ENCODE data around the gene GIT2. TPM values are rescaled to one million over a fixed set of nuclear protein-coding genes. Genes with fewer than 3 reads are reported as not detected.
A peak's percentile ranks its signal among the peaks of the same experiment; 100 is the strongest.

Gene GIT2
- total and polyA plus RNA-seq, 2 experiments from 2014 or later, result 15.8 to 20.9 TPM

- no peak for DNase-seq (ENCODE audit: low spot score)
- Histone ChIP-seq H3K27me3 (ENCODE audit: insufficient read depth) (no peaks in the 10 kb centered on the region), H3K4me1 (ENCODE audit: insufficient read depth) (no peaks in the 10 kb centered on the region), H3K4me3 (no peak overlapping the region), H3F3A (replicated peaks; ENCODE audit: low read depth) (no peaks in the 10 kb centered on the region), H4K20me1 (replicated peaks; ENCODE audit: insufficient read depth) (no peaks in the 10 kb centered on the region), H3K79me2 (replicated peaks; ENCODE audit: insufficient read depth) (no peaks in the 10 kb centered on the region), H3K36me3 (ENCODE audit: insufficient read depth) (no peaks in the 10 kb centered on the region; the same call in 1 of the 2 replicates), H3K27ac (ENCODE audit: low read depth) (no peak overlapping the region), H2AFZ (no peak overlapping the region), H3K9me2 (ENCODE audit: insufficient read depth) (no peaks in the 10 kb centered on the region), H3K4me2 (no peak overlapping the region)
- H3K4me1 Mint-ChIP-seq, result no peaks in the 10 kb centered on the region; the same call in 2 of the 3 replicates
- no peaks in the 10 kb centered on the region for H3K9me3 Mint-ChIP-seq
- TF ChIP-seq ZNF331 (CRISPR knock-in tag; IDR thresholded peaks at IDR 0.05; ENCODE audit: low read depth), result no peak
- TF ChIP-seq NANOG (IDR thresholded peaks at IDR 0.05; ENCODE audit: borderline replicate concordance), result no peak
- no peak for TF ChIP-seq ZNF114 (CRISPR knock-in tag; IDR thresholded peaks at IDR 0.05)
- no peak for TF ChIP-seq CREB1 (CRISPR knock-in tag; IDR thresholded peaks at IDR 0.05; ENCODE audit: low read depth)
- TF ChIP-seq EZH2 (IDR thresholded peaks at IDR 0.05; ENCODE audit: low read depth, unreplicated experiment), result no peak
- no peak for TF ChIP-seq JUNB (IDR thresholded peaks at IDR 0.05; ENCODE audit: unreplicated experiment)
- ATAC-seq, result peak; percentile 38
- H3K4me3 Mint-ChIP-seq, result no peak overlapping the region
- peaks cover 2% of the 10 kb centered on the region for H3K27me3 Mint-ChIP-seq (ENCODE audit: insufficient read depth, low read depth, poor library complexity)
- peaks cover 16% of the 10 kb centered on the region for H3K36me3 Mint-ChIP-seq (ENCODE audit: low read depth)
- H3K27ac Mint-ChIP-seq, result peak overlapping the region; percentile 44; the same call in 1 of the 2 replicates
Measured at GRCh38 chr12:109962398-109962797, 33.8 kb downstream of the GIT2 start.

GRCh38 chr12:109961612-109962011, 34.6 kb downstream of the GIT2 start:
- no peaks in the 10 kb centered on the region for H3K9me3 Mint-ChIP-seq
- H3K36me3 ChIP-seq (ENCODE audit: insufficient read depth), result no peaks in the 10 kb centered on the region; the same call in 1 of the 2 replicates
- no peaks in the 10 kb centered on the region for H3K4me1 Mint-ChIP-seq
- ATAC-seq (no peak), DNase-seq (ENCODE audit: low spot score) (no peak)
- H3K27ac Mint-ChIP-seq, result no peak overlapping the region
- TF ChIP-seq EZH2phosphoT487 (IDR thresholded peaks at IDR 0.05; ENCODE audit: unreplicated experiment) (no peak), EZH2 (IDR thresholded peaks at IDR 0.05; ENCODE audit: low read depth, unreplicated experiment) (no peak), ZNF114 (CRISPR knock-in tag; IDR thresholded peaks at IDR 0.05) (no peak), ETS1 (IDR thresholded peaks at IDR 0.05) (no peak), NANOG (IDR thresholded peaks at IDR 0.05; ENCODE audit: borderline replicate concordance) (no peak), REST (IDR thresholded peaks at IDR 0.05; ENCODE audit: unreplicated experiment) (no peak), CREB1 (CRISPR knock-in tag; IDR thresholded peaks at IDR 0.05; ENCODE audit: low read depth) (no peak), CTCF (conservative IDR thresholded peaks at IDR 0.05; ENCODE audit: low read depth in 2 of 2) (no peak)
- no peaks in the 10 kb centered on the region for H4K20me1 ChIP-seq (replicated peaks; ENCODE audit: insufficient read depth)
- no peaks in the 10 kb centered on the region for H3K9me2 ChIP-seq (ENCODE audit: insufficient read depth)
- H3K36me3 Mint-ChIP-seq (ENCODE audit: low read depth), result peaks cover 19% of the 10 kb centered on the region
- H3K4me3 ChIP-seq, result no peak overlapping the region
- H3K27ac ChIP-seq (ENCODE audit: low read depth), result no peak overlapping the region
- H3K27me3 Mint-ChIP-seq (ENCODE audit: insufficient read depth, low read depth, poor library complexity), result peaks cover 2% of the 10 kb centered on the region
- H3F3A ChIP-seq (replicated peaks; ENCODE audit: low read depth), result no peaks in the 10 kb centered on the region
- no peaks in the 10 kb centered on the region for H3K4me1 ChIP-seq (ENCODE audit: insufficient read depth)
- H3K4me3 Mint-ChIP-seq, result no peak overlapping the region
- H3K27me3 ChIP-seq (ENCODE audit: insufficient read depth), result no peaks in the 10 kb centered on the region
- no peak overlapping the region for H2AFZ ChIP-seq
- no peak overlapping the region for H3K4me2 ChIP-seq
- H3K79me2 ChIP-seq (replicated peaks; ENCODE audit: insufficient read depth), result no peaks in the 10 kb centered on the region

Measured in GM23338 (cell line).